ENCODE data around the gene DAP. TPM values are rescaled to one million over a fixed set of nuclear protein-coding genes. Genes with fewer than 3 reads are reported as not detected.
"Not testable (repeated sequence)": the region's sequence is repeated elsewhere in the genome, so short reads cannot be mapped to it uniquely, and the experiment has no call there.

DAP gene
- total and polyA plus RNA-seq, 5 donors from 2014 or later = 39.8 to 64.2 (median 54.0) TPM

GRCh38 chr5:10724781-10725507 lies 36.1 kb downstream of the DAP start:
- DNase-seq (no peak), ATAC-seq (ENCODE audit: low read depth in 2 of 2) (no peak)
- Histone ChIP-seq H3K27ac (ENCODE audit: insufficient read depth, low read length, poor library complexity, severe bottlenecking) (no peak overlapping the region), H3K4me3 (ENCODE audit: low read depth, low read length) (no peak overlapping the region), H3K27me3 (ENCODE audit: control insufficient read depth, insufficient read depth, low read length) (no peaks in the 10 kb centered on the region), H3K36me3 (ENCODE audit: control insufficient read depth, insufficient read depth, low read length) (peaks cover 2% of the 10 kb centered on the region), H3K9me3 (ENCODE audit: control insufficient read depth in 2 of 2, low read length in 2 of 2) (no peaks in the 10 kb centered on the region), H3K4me1 (ENCODE audit: control insufficient read depth, insufficient read depth, low read length, poor library complexity, severe bottlenecking) (no peaks in the 10 kb centered on the region)
- peaks cover 27% of the 10 kb centered on the region for H3K36me3 Mint-ChIP-seq
- H3K27ac Mint-ChIP-seq = peak overlapping the region; percentile 33 to 43 (median 43)
- H3K4me1 Mint-ChIP-seq = peaks cover 4 to 33% (median 9%) of the 10 kb centered on the region in 4 donors
- no peaks in the 10 kb centered on the region for H3K27me3 Mint-ChIP-seq
- peaks cover 0 to 4% (median 0%) of the 10 kb centered on the region in 7 donors for H3K9me3 Mint-ChIP-seq
- H3K4me3 Mint-ChIP-seq = no peak overlapping the region

DNA sequence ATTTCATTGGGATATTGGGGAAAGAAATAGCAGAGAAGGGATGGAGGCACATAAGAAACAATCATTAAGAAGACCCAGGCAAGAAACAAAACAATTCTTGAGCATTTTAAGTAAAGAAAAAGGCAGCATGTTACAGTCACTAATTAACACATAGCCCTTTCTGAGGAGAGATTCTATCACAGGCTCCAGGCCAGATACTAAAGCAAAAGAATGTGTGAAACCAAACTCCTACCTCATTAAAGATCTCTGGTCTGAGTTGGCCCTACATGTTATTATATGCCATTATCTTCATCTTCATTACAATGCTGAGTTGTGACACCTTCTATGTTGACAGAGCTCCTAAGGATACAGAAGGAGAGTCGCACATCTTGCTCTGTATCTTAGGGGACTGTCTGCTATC lies 37.5 kb downstream of the DAP start:
- Mint-ChIP-seq H3K36me3 (peaks cover 22% of the 10 kb centered on the region), H3K27me3 (no peaks in the 10 kb centered on the region), H3K4me3 (no peak overlapping the region), H3K27ac (no peak overlapping the region), H3K9me3 (peaks cover 0 to 3% (median 0%) of the 10 kb centered on the region in 7 donors), H3K4me1 (peaks cover 0 to 26% (median 1%) of the 10 kb centered on the region in 4 donors)
- Histone ChIP-seq H3K9me3 (ENCODE audit: control insufficient read depth in 2 of 2, low read length in 2 of 2) (no peaks in the 10 kb centered on the region), H3K27me3 (ENCODE audit: control insufficient read depth, insufficient read depth, low read length) (no peaks in the 10 kb centered on the region), H3K36me3 (ENCODE audit: control insufficient read depth, insufficient read depth, low read length) (no peaks in the 10 kb centered on the region), H3K4me1 (ENCODE audit: control insufficient read depth, insufficient read depth, low read length, poor library complexity, severe bottlenecking) (no peaks in the 10 kb centered on the region), H3K4me3 (ENCODE audit: low read depth, low read length) (no peak overlapping the region), H3K27ac (ENCODE audit: insufficient read depth, low read length, poor library complexity, severe bottlenecking) (no peak overlapping the region)
- ATAC-seq (ENCODE audit: low read depth in 2 of 2) = no peak
- DNase-seq = no peak

- H3K9me3 ChIP-seq (ENCODE audit: control insufficient read depth in 2 of 2, low read length in 2 of 2); DNase-seq; H3K4me3 ChIP-seq (ENCODE audit: low read depth, low read length); ATAC-seq (ENCODE audit: low read depth in 2 of 2); H3K27me3 Mint-ChIP-seq; H3K27ac Mint-ChIP-seq; H3K4me3 Mint-ChIP-seq; H3K27ac ChIP-seq (ENCODE audit: insufficient read depth, low read length, poor library complexity, severe bottlenecking); H3K27me3 ChIP-seq (ENCODE audit: control insufficient read depth, insufficient read depth, low read length); H3K4me1 ChIP-seq (ENCODE audit: control insufficient read depth, insufficient read depth, low read length, poor library complexity, severe bottlenecking); H3K9me3 Mint-ChIP-seq; H3K36me3 ChIP-seq (ENCODE audit: control insufficient read depth, insufficient read depth, low read length): not testable (repeated sequence)
- Mint-ChIP-seq H3K36me3 (peaks cover 26% of the 10 kb centered on the region), H3K4me1 (peaks cover 0 to 12% (median 2%) of the 10 kb centered on the region in 4 donors)
These were observed 40.3 kb downstream of the DAP start for GRCh38 chr5:10720766-10721165.

DNA sequence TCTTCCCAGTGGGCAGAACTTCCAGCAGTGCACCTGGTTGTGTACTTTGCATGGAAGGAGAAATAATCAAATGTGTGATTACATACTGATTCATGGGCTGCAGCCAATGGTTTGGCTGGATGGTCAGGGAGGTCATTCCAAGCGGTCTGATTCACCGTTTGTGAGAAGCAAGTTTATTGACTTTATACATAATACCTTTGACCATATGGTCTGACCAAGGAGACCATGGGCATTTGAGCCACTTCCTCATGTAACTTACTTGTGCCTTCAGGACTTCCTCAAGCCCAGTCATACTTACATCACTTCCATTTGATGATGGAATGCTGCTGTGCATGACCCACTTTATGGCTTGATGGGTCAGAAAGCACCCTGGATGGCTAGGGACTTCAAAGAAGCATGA lies 41.1 kb downstream of the DAP start:
- Mint-ChIP-seq H3K4me1 (peaks cover 0 to 11% (median 2%) of the 10 kb centered on the region in 4 donors), H3K4me3 (no peak overlapping the region), H3K9me3 (peaks cover 0 to 2% (median 0%) of the 10 kb centered on the region in 7 donors), H3K27me3 (no peaks in the 10 kb centered on the region), H3K36me3 (peaks cover 26% of the 10 kb centered on the region), H3K27ac (no peak overlapping the region)
- ATAC-seq (ENCODE audit: low read depth in 2 of 2) = no peak
- DNase-seq = no peak
- H3K27me3 ChIP-seq (ENCODE audit: control insufficient read depth, insufficient read depth, low read length) = no peaks in the 10 kb centered on the region
- no peaks in the 10 kb centered on the region for H3K9me3 ChIP-seq (ENCODE audit: control insufficient read depth in 2 of 2, low read length in 2 of 2)
- H3K4me1 ChIP-seq (ENCODE audit: control insufficient read depth, insufficient read depth, low read length, poor library complexity, severe bottlenecking) = no peaks in the 10 kb centered on the region
- H3K4me3 ChIP-seq (ENCODE audit: low read depth, low read length) = no peak overlapping the region
- H3K27ac ChIP-seq (ENCODE audit: insufficient read depth, low read length, poor library complexity, severe bottlenecking) = no peak overlapping the region
- peaks cover 2% of the 10 kb centered on the region for H3K36me3 ChIP-seq (ENCODE audit: control insufficient read depth, insufficient read depth, low read length)

DNA sequence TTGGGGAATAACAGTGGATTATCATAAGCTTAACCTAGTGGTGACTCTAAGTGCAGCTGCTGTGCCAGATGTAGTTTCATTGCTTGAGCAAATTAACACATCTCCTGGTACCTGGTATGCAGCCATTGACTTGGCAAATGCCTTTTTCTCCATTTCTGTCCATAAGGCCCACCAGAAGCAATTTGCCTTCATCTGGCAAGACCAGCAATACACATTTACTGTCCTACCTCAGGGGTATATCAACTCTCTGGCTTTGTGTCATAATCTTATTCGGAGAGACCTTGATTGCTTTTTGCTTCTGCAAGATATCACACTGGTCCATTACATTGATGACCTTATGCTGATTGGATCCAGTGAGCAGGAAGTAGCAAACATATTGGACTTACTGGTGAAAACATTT lies 42.4 kb downstream of the DAP start:
- Mint-ChIP-seq H3K4me1 (peaks cover 0 to 11% (median 3%) of the 10 kb centered on the region in 4 donors), H3K36me3 (peaks cover 31% of the 10 kb centered on the region)
- not testable (repeated sequence) for H3K4me1 ChIP-seq (ENCODE audit: control insufficient read depth, insufficient read depth, low read length, poor library complexity, severe bottlenecking); H3K27ac Mint-ChIP-seq; H3K27me3 Mint-ChIP-seq; H3K4me3 Mint-ChIP-seq; H3K36me3 ChIP-seq (ENCODE audit: control insufficient read depth, insufficient read depth, low read length); H3K9me3 ChIP-seq (ENCODE audit: control insufficient read depth in 2 of 2, low read length in 2 of 2); DNase-seq; ATAC-seq (ENCODE audit: low read depth in 2 of 2); H3K4me3 ChIP-seq (ENCODE audit: low read depth, low read length); H3K9me3 Mint-ChIP-seq; H3K27ac ChIP-seq (ENCODE audit: insufficient read depth, low read length, poor library complexity, severe bottlenecking); H3K27me3 ChIP-seq (ENCODE audit: control insufficient read depth, insufficient read depth, low read length)

- H3K9me3 Mint-ChIP-seq; H3K4me3 Mint-ChIP-seq; H3K4me1 Mint-ChIP-seq; H3K4me3 ChIP-seq (ENCODE audit: low read depth, low read length); H3K9me3 ChIP-seq (ENCODE audit: control insufficient read depth in 2 of 2, low read length in 2 of 2); ATAC-seq (ENCODE audit: low read depth in 2 of 2); H3K27me3 ChIP-seq (ENCODE audit: control insufficient read depth, insufficient read depth, low read length); H3K27ac ChIP-seq (ENCODE audit: insufficient read depth, low read length, poor library complexity, severe bottlenecking); DNase-seq; H3K36me3 ChIP-seq (ENCODE audit: control insufficient read depth, insufficient read depth, low read length); H3K27me3 Mint-ChIP-seq; H3K4me1 ChIP-seq (ENCODE audit: control insufficient read depth, insufficient read depth, low read length, poor library complexity, severe bottlenecking): not testable (repeated sequence)
- Mint-ChIP-seq H3K27ac (peak overlapping the region in 1 of 3 donors; percentile 32), H3K36me3 (peaks cover 39% of the 10 kb centered on the region)
These were observed 44.2 kb downstream of the DAP start for GRCh38 chr5:10716825-10717224.

DNA sequence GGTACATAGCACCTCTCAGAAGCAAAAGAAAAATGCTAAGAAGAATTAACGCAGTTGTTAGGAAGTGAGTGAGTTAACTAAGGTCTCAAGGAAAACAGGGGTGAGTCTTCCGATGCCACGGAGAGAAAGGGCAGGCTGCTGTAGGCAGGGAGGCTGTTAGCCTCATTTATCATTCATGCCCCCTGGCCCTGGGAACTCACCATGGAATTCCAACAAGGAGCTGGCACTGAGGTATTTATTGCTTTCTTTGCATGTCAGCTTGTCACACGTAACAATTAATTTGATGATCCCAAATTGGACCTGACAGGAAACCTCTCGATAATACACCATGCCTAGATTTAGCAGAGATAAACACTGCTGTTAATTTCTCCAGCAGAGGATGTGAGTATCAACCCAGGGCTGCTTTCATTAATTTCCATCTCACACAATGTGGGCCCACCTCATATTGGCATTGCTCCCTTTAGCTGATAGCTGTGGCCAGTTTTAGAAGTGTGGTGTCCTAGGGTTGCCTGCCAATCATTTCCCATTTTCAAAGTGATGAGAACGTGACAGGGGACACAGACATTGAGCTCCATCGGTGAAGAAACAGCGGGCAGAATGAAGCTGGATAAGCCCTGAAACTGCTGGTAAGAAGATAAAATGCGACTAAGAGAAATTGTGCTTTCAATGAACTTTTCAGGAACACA lies 45.3 kb downstream of the DAP start:
- ATAC-seq (ENCODE audit: low read depth in 2 of 2) (no peak), DNase-seq (no peak)
- H3K27me3 ChIP-seq (ENCODE audit: control insufficient read depth, insufficient read depth, low read length) = no peaks in the 10 kb centered on the region
- no peak overlapping the region for H3K27ac Mint-ChIP-seq
- H3K4me1 Mint-ChIP-seq = peaks cover 0 to 11% (median 7%) of the 10 kb centered on the region in 4 donors
- H3K9me3 Mint-ChIP-seq = no peaks in the 10 kb centered on the region
- H3K36me3 Mint-ChIP-seq = peaks cover 36% of the 10 kb centered on the region
- no peaks in the 10 kb centered on the region for H3K27me3 Mint-ChIP-seq
- no peak overlapping the region for H3K4me3 Mint-ChIP-seq
- H3K9me3 ChIP-seq (ENCODE audit: control insufficient read depth in 2 of 2, low read length in 2 of 2) = no peaks in the 10 kb centered on the region
- peaks cover 4% of the 10 kb centered on the region for H3K36me3 ChIP-seq (ENCODE audit: control insufficient read depth, insufficient read depth, low read length)
- no peaks in the 10 kb centered on the region for H3K4me1 ChIP-seq (ENCODE audit: control insufficient read depth, insufficient read depth, low read length, poor library complexity, severe bottlenecking)
- H3K27ac ChIP-seq (ENCODE audit: insufficient read depth, low read length, poor library complexity, severe bottlenecking) = no peak overlapping the region
- no peak overlapping the region for H3K4me3 ChIP-seq (ENCODE audit: low read depth, low read length)

Data from CD4-positive, CD25-positive, alpha-beta regulatory T cell (primary cell).